Retinal pigment epithelial cell (primary cell): Measurements from ENCODE around the gene TACR2.

ENCODE experiments used
- DNase-seq: peaks from one replicate; pipeline ENCODE4 v3.0.0-alpha.2; 2010; ENCODE audit warnings: low read depth
- H3K4me3 ChIP-seq: 2 replicates; pipeline ENCODE4 v1.5.1; 2011; ENCODE audit warnings: mild to moderate bottlenecking, low read length, control low read depth, moderate library complexity
- TF ChIP-seq, protein P1 (sequence below): conservative IDR thresholded peaks from 2 replicates; pipeline ENCODE4 v1.5.1; 2011; ENCODE audit warnings: low read depth, low read length, control low read depth, inconsistent platforms

The TACR2 gene

DNA sequence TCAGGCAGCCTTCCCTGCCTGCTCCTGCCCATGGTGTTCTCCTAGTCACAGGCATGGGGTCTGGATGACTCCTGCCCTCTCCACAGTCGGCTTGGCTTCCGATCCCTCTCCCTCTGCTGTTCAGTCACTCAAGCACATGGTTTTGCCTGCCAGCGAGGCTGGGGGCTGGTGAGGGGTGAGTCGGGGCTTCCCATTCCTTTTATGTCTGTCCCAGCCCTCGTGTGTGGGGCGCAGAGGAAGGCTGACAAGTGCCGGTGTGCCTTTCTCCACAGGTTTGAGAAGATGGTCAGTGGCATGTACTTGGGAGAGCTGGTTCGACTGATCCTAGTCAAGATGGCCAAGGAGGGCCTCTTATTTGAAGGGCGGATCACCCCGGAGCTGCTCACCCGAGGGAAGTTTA lies 40.1 kb downstream of the TACR2 start:
- DNase-seq: no peak
- TF ChIP-seq, protein P1, sequence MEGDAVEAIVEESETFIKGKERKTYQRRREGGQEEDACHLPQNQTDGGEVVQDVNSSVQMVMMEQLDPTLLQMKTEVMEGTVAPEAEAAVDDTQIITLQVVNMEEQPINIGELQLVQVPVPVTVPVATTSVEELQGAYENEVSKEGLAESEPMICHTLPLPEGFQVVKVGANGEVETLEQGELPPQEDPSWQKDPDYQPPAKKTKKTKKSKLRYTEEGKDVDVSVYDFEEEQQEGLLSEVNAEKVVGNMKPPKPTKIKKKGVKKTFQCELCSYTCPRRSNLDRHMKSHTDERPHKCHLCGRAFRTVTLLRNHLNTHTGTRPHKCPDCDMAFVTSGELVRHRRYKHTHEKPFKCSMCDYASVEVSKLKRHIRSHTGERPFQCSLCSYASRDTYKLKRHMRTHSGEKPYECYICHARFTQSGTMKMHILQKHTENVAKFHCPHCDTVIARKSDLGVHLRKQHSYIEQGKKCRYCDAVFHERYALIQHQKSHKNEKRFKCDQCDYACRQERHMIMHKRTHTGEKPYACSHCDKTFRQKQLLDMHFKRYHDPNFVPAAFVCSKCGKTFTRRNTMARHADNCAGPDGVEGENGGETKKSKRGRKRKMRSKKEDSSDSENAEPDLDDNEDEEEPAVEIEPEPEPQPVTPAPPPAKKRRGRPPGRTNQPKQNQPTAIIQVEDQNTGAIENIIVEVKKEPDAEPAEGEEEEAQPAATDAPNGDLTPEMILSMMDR: no peak
- H3K4me3 ChIP-seq: no peak overlapping the region

DNA sequence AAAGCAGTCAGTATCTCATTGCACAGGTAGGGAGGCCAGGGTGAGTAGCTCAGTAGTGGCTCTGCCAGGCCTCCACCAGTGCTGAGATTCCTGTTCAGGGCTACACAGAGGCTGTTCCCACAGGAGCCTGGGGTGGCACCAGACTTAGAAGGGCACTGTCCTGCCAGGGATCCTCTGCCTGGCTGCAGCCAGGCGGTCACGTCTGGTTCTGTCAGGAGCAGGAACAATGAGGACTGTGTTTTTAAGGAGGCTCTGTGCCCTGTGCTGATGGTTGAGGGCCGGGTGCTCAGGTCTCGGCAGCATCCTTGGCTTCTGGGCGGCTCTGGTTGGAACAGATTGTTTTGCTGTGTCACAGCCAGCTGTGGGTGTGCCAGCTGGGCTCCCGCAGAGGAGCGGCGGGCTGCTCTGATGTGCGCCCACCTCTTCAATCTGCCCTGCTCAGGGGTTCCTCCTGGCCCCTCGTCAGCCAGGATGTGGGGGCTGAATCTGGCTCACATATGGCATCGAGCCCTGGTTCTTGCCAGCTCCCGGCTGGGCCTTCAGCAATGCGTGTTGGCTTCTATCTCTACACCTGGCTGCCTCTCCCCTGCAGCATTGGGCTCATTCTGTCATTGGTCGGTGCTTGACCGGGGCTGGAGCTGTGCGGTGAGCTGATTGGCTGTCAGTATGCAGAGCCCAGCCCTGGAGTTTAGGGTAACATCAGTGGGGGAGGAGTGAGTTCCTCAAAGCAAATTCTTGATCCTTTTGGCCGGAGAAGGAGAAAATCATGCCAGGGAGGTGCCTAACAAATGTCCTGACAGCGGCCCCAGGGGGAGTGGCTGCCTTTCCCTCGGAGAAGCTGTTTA lies 41.2 kb downstream of the TACR2 start:
- H3K4me3 ChIP-seq: no peak overlapping the region
- TF ChIP-seq, protein P1: no peak
- no peak for DNase-seq

DNA sequence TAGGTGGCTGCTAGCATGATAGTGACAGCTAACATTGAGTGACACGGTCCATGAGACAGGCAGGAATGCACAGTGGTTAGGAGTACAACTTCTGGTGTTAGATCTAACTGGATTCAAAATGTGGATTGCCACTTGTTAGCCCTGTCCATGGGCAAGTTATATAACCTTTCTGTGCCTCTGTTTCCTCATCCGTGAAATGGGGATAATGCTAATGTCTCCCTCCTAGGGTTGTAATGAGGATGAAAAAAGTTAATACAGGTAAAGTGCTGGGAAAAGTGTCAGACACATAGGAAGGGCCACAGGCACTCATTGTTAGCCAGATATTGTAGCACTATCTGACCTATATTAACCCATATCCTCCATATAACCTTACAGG lies 41.8 kb downstream of the TACR2 start:
- TF ChIP-seq, protein P1: no peak
- no peak for DNase-seq
- H3K4me3 ChIP-seq: no peak overlapping the region

DNA sequence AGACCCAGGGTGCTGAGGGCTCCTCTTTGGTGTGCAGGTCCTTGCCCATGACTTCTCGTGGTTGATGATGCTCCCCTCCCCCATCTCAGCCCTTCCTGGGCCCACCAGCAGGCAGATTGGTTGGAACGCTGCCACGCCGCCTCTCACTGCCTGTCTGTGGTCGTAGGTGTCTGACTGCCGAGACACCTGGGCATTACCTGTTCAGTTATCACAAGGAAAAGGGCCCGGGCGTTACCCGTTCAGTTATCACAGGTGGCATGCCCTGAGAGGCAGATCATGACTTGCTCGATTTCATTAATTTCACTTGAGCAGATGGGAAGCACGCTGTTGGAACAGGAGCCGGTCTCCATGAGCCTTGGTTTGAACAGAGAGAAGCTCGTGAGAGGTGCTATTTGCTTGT lies 42.5 kb downstream of the TACR2 start:
- TF ChIP-seq, protein P1: no peak
- H3K4me3 ChIP-seq: no peak overlapping the region
- no peak for DNase-seq

- TF ChIP-seq, protein P1: no peak
- no peak for DNase-seq
- H3K4me3 ChIP-seq: no peak overlapping the region
These were observed 44.4 kb downstream of the TACR2 start for GRCh38 chr10:69372126-69372980.

GRCh38 chr10:69367469-69367868 lies 49.2 kb downstream of the TACR2 start:
- DNase-seq: no peak
- no peak overlapping the region for H3K4me3 ChIP-seq
- TF ChIP-seq, protein P1: no peak

DNA sequence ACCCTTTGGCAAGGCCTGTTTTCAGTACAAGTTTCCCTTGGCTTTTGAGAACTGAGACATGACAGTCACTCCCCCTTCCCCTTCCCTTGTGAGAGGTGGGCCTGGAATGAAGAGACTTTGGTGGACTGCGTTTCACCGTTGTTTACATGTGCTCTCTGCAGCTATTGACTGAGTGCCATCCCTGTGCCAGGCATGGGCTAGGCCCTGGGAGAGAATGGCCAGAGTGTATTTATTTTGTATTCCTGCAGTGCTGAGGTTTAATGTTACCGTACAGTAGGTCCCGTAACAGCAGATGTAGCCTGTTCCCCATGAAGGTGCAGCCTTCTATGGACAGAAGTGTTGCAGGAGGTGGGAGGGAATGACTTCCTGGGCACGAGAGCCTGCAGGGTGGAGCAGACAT lies 50.0 kb downstream of the TACR2 start:
- TF ChIP-seq, protein P1: no peak
- H3K4me3 ChIP-seq: no peak overlapping the region
- DNase-seq: no peak
